Measurements from ENCODE around the gene DIS3L2.

The DIS3L2 gene

GRCh38 chr2:231985823-231986261 lies 24.3 kb downstream of the DIS3L2 start:
- Histone ChIP-seq H3K9me3 (ENCODE audit: low read depth, low read length) (no peaks in the 10 kb centered on the region), H3K4me3 (no peak overlapping the region), H3K9ac (ENCODE audit: insufficient read length) (no peak overlapping the region), H3K36me3 (ENCODE audit: insufficient read depth, low read length) (no peaks in the 10 kb centered on the region), H3K27ac (no peak overlapping the region)
- DNase-seq (ENCODE audit: low read depth, low spot score) = no peak
- TF ChIP-seq FOXP2 (optimal IDR thresholded peaks at IDR 0.05; ENCODE audit: control extremely low read depth, extremely low read length, insufficient read depth) (no peak), POLR2AphosphoS5 (IDR thresholded peaks at IDR 0.05; ENCODE audit: borderline replicate concordance, low read depth, low read length) (no peak), EZH2 (IDR thresholded peaks at IDR 0.05) (no peak)

GRCh38 chr2:231987124-231987727 lies 25.7 kb downstream of the DIS3L2 start:
- DNase-seq (ENCODE audit: low read depth, low spot score) = peak; percentile 84
- H3K9ac ChIP-seq (ENCODE audit: insufficient read length) = no peak overlapping the region
- no peak for TF ChIP-seq FOXP2 (optimal IDR thresholded peaks at IDR 0.05; ENCODE audit: control extremely low read depth, extremely low read length, insufficient read depth)
- no peak for TF ChIP-seq EZH2 (IDR thresholded peaks at IDR 0.05)
- no peak; the same call in 1 of the 2 replicates for TF ChIP-seq POLR2AphosphoS5 (IDR thresholded peaks at IDR 0.05; ENCODE audit: borderline replicate concordance, low read depth, low read length)
- peak overlapping the region; percentile 90 for H3K27ac ChIP-seq
- no peaks in the 10 kb centered on the region for H3K9me3 ChIP-seq (ENCODE audit: low read depth, low read length)
- H3K36me3 ChIP-seq (ENCODE audit: insufficient read depth, low read length) = no peaks in the 10 kb centered on the region
- H3K4me3 ChIP-seq = peak overlapping the region; percentile 51

- H3K4me3 ChIP-seq = peak overlapping the region; percentile 47
- no peak overlapping the region for H3K9ac ChIP-seq (ENCODE audit: insufficient read length)
- DNase-seq (ENCODE audit: low read depth, low spot score) = no peak
- TF ChIP-seq EZH2 (IDR thresholded peaks at IDR 0.05) (no peak), POLR2AphosphoS5 (IDR thresholded peaks at IDR 0.05; ENCODE audit: borderline replicate concordance, low read depth, low read length) (no peak), FOXP2 (optimal IDR thresholded peaks at IDR 0.05; ENCODE audit: control extremely low read depth, extremely low read length, insufficient read depth) (no peak)
- H3K9me3 ChIP-seq (ENCODE audit: low read depth, low read length) = no peaks in the 10 kb centered on the region
- H3K27ac ChIP-seq = no peak overlapping the region
- no peaks in the 10 kb centered on the region for H3K36me3 ChIP-seq (ENCODE audit: insufficient read depth, low read length)
Observed at GRCh38 chr2:231988179-231988866, 26.8 kb downstream of the DIS3L2 start.

GRCh38 chr2:231991664-231992063 lies 30.2 kb downstream of the DIS3L2 start:
- H3K27ac ChIP-seq = no peak overlapping the region
- no peaks in the 10 kb centered on the region for H3K9me3 ChIP-seq (ENCODE audit: low read depth, low read length)
- no peak overlapping the region for H3K4me3 ChIP-seq
- TF ChIP-seq POLR2AphosphoS5 (IDR thresholded peaks at IDR 0.05; ENCODE audit: borderline replicate concordance, low read depth, low read length) = no peak
- no peak for TF ChIP-seq EZH2 (IDR thresholded peaks at IDR 0.05)
- TF ChIP-seq FOXP2 (optimal IDR thresholded peaks at IDR 0.05; ENCODE audit: control extremely low read depth, extremely low read length, insufficient read depth) = no peak
- H3K36me3 ChIP-seq (ENCODE audit: insufficient read depth, low read length) = no peaks in the 10 kb centered on the region
- DNase-seq (ENCODE audit: low read depth, low spot score) = no peak
- H3K9ac ChIP-seq (ENCODE audit: insufficient read length) = no peak overlapping the region

GRCh38 chr2:231992888-231993287 lies 31.4 kb downstream of the DIS3L2 start:
- H3K4me3 ChIP-seq = no peak overlapping the region
- H3K9me3 ChIP-seq (ENCODE audit: low read depth, low read length) = no peaks in the 10 kb centered on the region
- H3K36me3 ChIP-seq (ENCODE audit: insufficient read depth, low read length) = no peaks in the 10 kb centered on the region
- no peak for TF ChIP-seq EZH2 (IDR thresholded peaks at IDR 0.05)
- no peak for TF ChIP-seq POLR2AphosphoS5 (IDR thresholded peaks at IDR 0.05; ENCODE audit: borderline replicate concordance, low read depth, low read length)
- no peak for TF ChIP-seq FOXP2 (optimal IDR thresholded peaks at IDR 0.05; ENCODE audit: control extremely low read depth, extremely low read length, insufficient read depth)
- no peak for DNase-seq (ENCODE audit: low read depth, low spot score)
- no peak overlapping the region for H3K27ac ChIP-seq
- H3K9ac ChIP-seq (ENCODE audit: insufficient read length) = no peak overlapping the region

GRCh38 chr2:231996797-231997540 lies 35.5 kb downstream of the DIS3L2 start:
- H3K9me3 ChIP-seq (ENCODE audit: low read depth, low read length) = no peaks in the 10 kb centered on the region
- no peak overlapping the region for H3K27ac ChIP-seq
- no peak for TF ChIP-seq EZH2 (IDR thresholded peaks at IDR 0.05)
- TF ChIP-seq POLR2AphosphoS5 (IDR thresholded peaks at IDR 0.05; ENCODE audit: borderline replicate concordance, low read depth, low read length) = no peak
- no peak for TF ChIP-seq FOXP2 (optimal IDR thresholded peaks at IDR 0.05; ENCODE audit: control extremely low read depth, extremely low read length, insufficient read depth)
- H3K4me3 ChIP-seq = no peak overlapping the region
- no peaks in the 10 kb centered on the region for H3K36me3 ChIP-seq (ENCODE audit: insufficient read depth, low read length)
- DNase-seq (ENCODE audit: low read depth, low spot score) = no peak
- no peak overlapping the region for H3K9ac ChIP-seq (ENCODE audit: insufficient read length)

- TF ChIP-seq EZH2 (IDR thresholded peaks at IDR 0.05) (no peak), FOXP2 (optimal IDR thresholded peaks at IDR 0.05; ENCODE audit: control extremely low read depth, extremely low read length, insufficient read depth) (no peak), POLR2AphosphoS5 (IDR thresholded peaks at IDR 0.05; ENCODE audit: borderline replicate concordance, low read depth, low read length) (no peak)
- Histone ChIP-seq H3K4me3 (no peak overlapping the region), H3K9ac (ENCODE audit: insufficient read length) (no peak overlapping the region), H3K27ac (no peak overlapping the region), H3K36me3 (ENCODE audit: insufficient read depth, low read length) (no peaks in the 10 kb centered on the region), H3K9me3 (ENCODE audit: low read depth, low read length) (no peaks in the 10 kb centered on the region)
- DNase-seq (ENCODE audit: low read depth, low spot score) = no peak
Observed at GRCh38 chr2:231998046-231998445, 36.5 kb downstream of the DIS3L2 start.

- TF ChIP-seq POLR2AphosphoS5 (IDR thresholded peaks at IDR 0.05; ENCODE audit: borderline replicate concordance, low read depth, low read length) (no peak), EZH2 (IDR thresholded peaks at IDR 0.05) (no peak), FOXP2 (optimal IDR thresholded peaks at IDR 0.05; ENCODE audit: control extremely low read depth, extremely low read length, insufficient read depth) (no peak)
- Histone ChIP-seq H3K27ac (no peak overlapping the region), H3K9ac (ENCODE audit: insufficient read length) (no peak overlapping the region), H3K4me3 (no peak overlapping the region), H3K36me3 (ENCODE audit: insufficient read depth, low read length) (no peaks in the 10 kb centered on the region), H3K9me3 (ENCODE audit: low read depth, low read length) (no peaks in the 10 kb centered on the region)
- DNase-seq (ENCODE audit: low read depth, low spot score) = no peak
Observed at GRCh38 chr2:232000439-232000838, 38.9 kb downstream of the DIS3L2 start.
